Neural cell (in vitro differentiated cells): ENCODE measurements around the gene TNS1.

ENCODE experiments used
- EP300 ChIP-seq: fragments of 450-650 bp; conservative IDR thresholded peaks from 2 replicates; pipeline ENCODE4 v1.6.1; 2014; ENCODE audit warnings: antibody characterized with exemption, mild to moderate bottlenecking, moderate library complexity; ENCODE audit not compliant: poor library complexity, severe bottlenecking
- EZH2 ChIP-seq: fragments of 200-600, 300-800 bp; shearing (Covaris generic), sonication (generic); IDR thresholded peaks from 2 replicates; pipeline ENCODE4 v1.6.1; 2014; ENCODE audit warnings: antibody characterized with exemption, low read length, borderline replicate concordance, mild to moderate bottlenecking; ENCODE audit not compliant: insufficient read depth, poor library complexity, severe bottlenecking
- POLR2AphosphoS5 ChIP-seq: IDR thresholded peaks from 2 replicates; pipeline ENCODE4 v1.6.1; 2012
- TF ChIP-seq, protein P1 (sequence below): fragments of 450-650 bp; IDR thresholded peaks from 2 replicates; pipeline ENCODE4 v1.5.1; 2014; ENCODE audit warnings: antibody characterized with exemption, mild to moderate bottlenecking, moderate library complexity; ENCODE audit not compliant: poor library complexity, severe bottlenecking

DNA sequence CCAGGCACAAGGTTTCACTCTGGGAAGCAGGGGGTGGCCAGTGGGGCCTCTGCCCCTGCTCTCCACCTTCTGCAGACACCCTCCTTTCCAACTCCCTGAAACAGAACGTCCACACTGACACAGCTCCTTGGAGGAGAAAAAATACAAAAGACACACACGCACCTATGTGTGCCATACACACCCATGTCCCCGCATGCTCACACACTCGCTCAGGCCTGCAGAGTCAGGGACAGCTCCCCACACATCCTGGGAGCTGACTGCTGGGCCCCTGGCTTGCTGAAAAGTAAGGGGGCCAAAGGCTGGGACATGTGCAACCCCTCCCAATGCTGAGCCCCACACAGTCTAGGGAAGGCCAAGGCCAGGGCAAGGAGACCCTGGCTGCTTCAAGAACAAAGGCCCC lies 200.5 kb downstream of the TNS1 start:
- TF ChIP-seq, protein P1, sequence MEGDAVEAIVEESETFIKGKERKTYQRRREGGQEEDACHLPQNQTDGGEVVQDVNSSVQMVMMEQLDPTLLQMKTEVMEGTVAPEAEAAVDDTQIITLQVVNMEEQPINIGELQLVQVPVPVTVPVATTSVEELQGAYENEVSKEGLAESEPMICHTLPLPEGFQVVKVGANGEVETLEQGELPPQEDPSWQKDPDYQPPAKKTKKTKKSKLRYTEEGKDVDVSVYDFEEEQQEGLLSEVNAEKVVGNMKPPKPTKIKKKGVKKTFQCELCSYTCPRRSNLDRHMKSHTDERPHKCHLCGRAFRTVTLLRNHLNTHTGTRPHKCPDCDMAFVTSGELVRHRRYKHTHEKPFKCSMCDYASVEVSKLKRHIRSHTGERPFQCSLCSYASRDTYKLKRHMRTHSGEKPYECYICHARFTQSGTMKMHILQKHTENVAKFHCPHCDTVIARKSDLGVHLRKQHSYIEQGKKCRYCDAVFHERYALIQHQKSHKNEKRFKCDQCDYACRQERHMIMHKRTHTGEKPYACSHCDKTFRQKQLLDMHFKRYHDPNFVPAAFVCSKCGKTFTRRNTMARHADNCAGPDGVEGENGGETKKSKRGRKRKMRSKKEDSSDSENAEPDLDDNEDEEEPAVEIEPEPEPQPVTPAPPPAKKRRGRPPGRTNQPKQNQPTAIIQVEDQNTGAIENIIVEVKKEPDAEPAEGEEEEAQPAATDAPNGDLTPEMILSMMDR: no peak
- no peak for TF ChIP-seq EP300
- TF ChIP-seq POLR2AphosphoS5: no peak
- TF ChIP-seq EZH2: no peak
